HEK293 (cell line): Measurements from ENCODE around the gene NLGN1.

Experiments
- AEBP2 ChIP-seq: fragments of 450-650 bp; formaldehyde crosslinking; IDR thresholded peaks from 2 replicates; pipeline ENCODE4 v1.5.1; 2016; ENCODE audit warnings: missing biosample characterization, missing genetic modification characterization, borderline replicate concordance
- ATF2 ChIP-seq: fragments of 450-650 bp; formaldehyde crosslinking; IDR thresholded peaks from 2 replicates; pipeline ENCODE4 v1.5.1; 2016; ENCODE audit warnings: missing biosample characterization, missing genetic modification characterization, low read depth
- CTCF ChIP-seq: fragments of 450-650 bp; formaldehyde crosslinking; IDR thresholded peaks from 2 replicates; pipeline ENCODE4 v1.5.1; 2016; ENCODE audit warnings: missing biosample characterization, missing genetic modification characterization
- KLF1 ChIP-seq: fragments of 450-650 bp; formaldehyde crosslinking; IDR thresholded peaks from 2 replicates; pipeline ENCODE4 v1.5.1; 2016; ENCODE audit warnings: missing biosample characterization, missing genetic modification characterization
- KLF10 ChIP-seq: fragments of 450-650 bp; IDR thresholded peaks from 2 replicates; pipeline ENCODE4 v1.5.1; 2018; ENCODE audit warnings: missing biosample characterization, mild to moderate bottlenecking, missing genetic modification characterization
- PBX3 ChIP-seq: sonication (generic); formaldehyde crosslinking; IDR thresholded peaks from 2 replicates; pipeline ENCODE4 v1.8.1; 2022; ENCODE audit warnings: mild to moderate bottlenecking, moderate library complexity, missing genetic modification reagents
- YY1 ChIP-seq: fragments of 450-650 bp; formaldehyde crosslinking; IDR thresholded peaks from 2 replicates; pipeline ENCODE4 v1.5.1; 2018; ENCODE audit warnings: missing biosample characterization, missing genetic modification characterization
- ZBTB21 ChIP-seq: fragments of 450-650 bp; formaldehyde crosslinking; IDR thresholded peaks from 2 replicates; pipeline ENCODE4 v1.5.1; 2017; ENCODE audit warnings: missing biosample characterization, missing genetic modification characterization
- ZNF175 ChIP-seq: fragments of 450-650 bp; formaldehyde crosslinking; IDR thresholded peaks from 2 replicates; pipeline ENCODE4 v1.5.1; 2016; ENCODE audit warnings: missing biosample characterization, missing genetic modification characterization
- ZNF48 ChIP-seq: fragments of 450-650 bp; formaldehyde crosslinking; IDR thresholded peaks from 2 replicates; pipeline ENCODE4 v1.5.1; 2016; ENCODE audit warnings: missing biosample characterization, missing genetic modification characterization
- ZNF580 ChIP-seq: fragments of 450-650 bp; formaldehyde crosslinking; IDR thresholded peaks from 2 replicates; pipeline ENCODE4 v1.5.1; 2016; ENCODE audit warnings: missing biosample characterization, missing genetic modification characterization
- ZNF692 ChIP-seq: fragments of 450-650 bp; formaldehyde crosslinking; IDR thresholded peaks from 2 replicates; pipeline ENCODE4 v1.5.1; 2016; ENCODE audit warnings: missing biosample characterization, missing genetic modification characterization
- ZSCAN18 ChIP-seq: fragments of 450-650 bp; formaldehyde crosslinking; IDR thresholded peaks from 2 replicates; pipeline ENCODE4 v1.5.1; 2016; ENCODE audit warnings: missing biosample characterization, missing genetic modification characterization

- no peak for TF ChIP-seq ZNF692 (tag by site-specific recombination)
- TF ChIP-seq PBX3 (CRISPR knock-in tag) = no peak
- TF ChIP-seq CTCF = no peak
- TF ChIP-seq ZNF48 (tag by site-specific recombination) = no peak
- TF ChIP-seq KLF1 (tag by site-specific recombination) = no peak
- no peak for TF ChIP-seq KLF10 (tag by site-specific recombination)
- TF ChIP-seq ZBTB21 (tag by site-specific recombination) = no peak
- no peak for TF ChIP-seq ZNF175 (tag by site-specific recombination)
- no peak for TF ChIP-seq ZNF580 (tag by site-specific recombination)
- no peak for TF ChIP-seq AEBP2 (tag by site-specific recombination)
- TF ChIP-seq YY1 = no peak
- no peak for TF ChIP-seq ATF2
- TF ChIP-seq ZSCAN18 (tag by site-specific recombination) = no peak
Observed at GRCh38 chr3:174308736-174309135, 911.2 kb downstream of the NLGN1 start.
